DMS153 (cell line): ENCODE data around the gene CFAP410.
"Not testable (repeated sequence)": the region's sequence is repeated elsewhere in the genome, so short reads cannot be mapped to it uniquely, and the experiment has no call there.

ENCODE experiments used
- DNase-seq: peaks from one replicate; lab custom pipeline; 2025; lab: John Stamatoyannopoulos, UW

Gene CFAP410

GRCh38 chr21:44285138-44285992 lies 53.8 kb downstream of the CFAP410 start, which contains the start of gene AIRE:
TSS of gene AIRE (plus strand) at chr21:44285876. CDS start at chr21:44286007, 131 bp downstream.
- DNase-seq = no peak

GRCh38 chr21:44283948-44284347 lies 55.2 kb downstream of the CFAP410 start:
- DNase-seq = no peak

- not testable (repeated sequence) for DNase-seq
These were observed 55.9 kb downstream of the CFAP410 start for GRCh38 chr21:44283211-44283785.

- DNase-seq = no peak
These were observed 56.8 kb downstream of the CFAP410 start for GRCh38 chr21:44282370-44282769.

- no peak for DNase-seq
These were observed 57.4 kb downstream of the CFAP410 start for GRCh38 chr21:44281801-44282200.

DNA sequence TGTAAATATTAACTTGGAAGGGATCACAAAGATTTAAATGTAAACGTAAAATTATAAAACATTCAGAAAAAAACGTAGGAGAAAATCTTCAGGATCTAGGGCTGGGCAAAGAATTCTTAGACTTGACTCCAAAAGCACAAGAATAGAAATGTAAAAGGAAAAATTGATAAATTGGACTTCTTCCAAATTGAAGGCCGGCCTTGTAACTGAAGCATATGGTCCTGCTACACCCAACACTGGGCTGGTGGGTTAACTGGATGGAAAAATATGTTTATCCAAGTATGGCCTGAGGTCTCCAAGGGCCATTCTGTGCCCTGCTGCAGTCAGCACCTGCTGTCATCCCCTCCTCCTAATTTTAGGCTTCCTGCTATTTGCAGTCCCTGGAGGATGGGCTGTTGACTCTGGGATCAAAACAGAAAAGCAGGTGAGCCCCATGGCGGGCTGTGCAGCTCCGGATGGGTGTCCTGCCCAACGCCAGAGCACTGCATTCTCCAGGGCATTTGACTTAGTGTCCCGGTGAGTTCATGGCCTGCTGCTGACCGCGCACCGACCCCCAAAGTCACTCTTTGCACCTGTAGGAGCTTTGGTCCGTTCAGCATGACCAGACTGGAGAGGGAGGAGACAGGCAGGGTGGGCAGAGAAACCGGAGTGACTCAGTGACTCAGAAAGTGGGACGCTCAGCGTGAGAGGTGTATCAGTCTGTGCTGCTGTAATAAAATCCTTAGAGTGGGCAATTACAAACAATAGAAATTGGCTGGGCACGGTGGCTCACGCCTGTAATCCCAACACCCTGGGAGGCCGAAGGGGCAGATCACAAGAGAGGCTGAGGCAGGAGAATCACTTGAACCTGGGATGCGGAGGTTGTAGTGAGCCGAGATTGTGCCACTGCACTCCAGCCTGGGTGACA lies 59.6 kb downstream of the CFAP410 start:
- peak; percentile 55 for DNase-seq
